ENCODE results near the gene DDX50. TPM values are rescaled to one million over a fixed set of nuclear protein-coding genes. Genes with fewer than 3 reads are reported as not detected.

The DDX50 gene
- total RNA-seq, 1 experiment from 2014 or later, result 50.7 TPM

DNA sequence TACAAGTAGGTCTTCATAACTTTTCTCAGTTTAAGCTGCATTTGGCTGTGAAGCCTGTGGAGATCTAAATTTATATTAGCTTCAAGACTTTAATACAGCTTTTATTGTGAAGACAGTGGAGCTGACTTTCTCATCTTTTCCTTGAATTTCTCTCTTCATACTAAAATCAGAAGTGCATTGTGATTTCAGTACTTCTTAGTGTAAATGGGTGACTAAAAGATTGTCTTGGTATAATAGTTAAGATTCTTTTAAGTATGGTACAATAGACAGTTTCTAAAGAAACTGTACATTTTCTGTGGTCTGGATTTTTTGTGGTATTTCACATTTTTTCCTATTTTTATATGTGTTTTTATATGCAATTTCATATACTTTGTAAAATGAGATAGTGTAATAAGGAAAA, 33.9 kb downstream of the DDX50 start:
- H3T11ph ChIP-seq (ENCODE audit: low read length), result no peak overlapping the region
- no peak for TF ChIP-seq CTCF (conservative IDR thresholded peaks at IDR 0.05)
- H3K4me1 ChIP-seq (ENCODE audit: insufficient read depth, low read length), result no peaks in the 10 kb centered on the region
- H2BK12ac ChIP-seq (ENCODE audit: insufficient read length, low read depth, low read length), result no peak overlapping the region
- no peak overlapping the region for H2BK20ac ChIP-seq (ENCODE audit: low read depth, low read length, poor library complexity, severe bottlenecking)
- H3K23me2 ChIP-seq (ENCODE audit: insufficient read length, low read depth, low read length, poor library complexity, severe bottlenecking), result no peaks in the 10 kb centered on the region
- Mint-ChIP-seq H3K27ac (no peak overlapping the region), H3K4me1 (no peaks in the 10 kb centered on the region), H3K27me3 (ENCODE audit: low read depth) (no peaks in the 10 kb centered on the region), H3K9me3 (no peaks in the 10 kb centered on the region), H3K4me3 (no peak overlapping the region), H3K36me3 (ENCODE audit: insufficient read depth in 1 of 3, low read depth in 3 of 3) (peaks cover 20 to 61% (median 49%) of the 10 kb centered on the region in 3 experiments; a peak in 6 of 7 replicates)
- H3K27me3 ChIP-seq (ENCODE audit: insufficient read depth, low read length), result no peaks in the 10 kb centered on the region
- H3K14ac ChIP-seq (ENCODE audit: insufficient read depth, low read length), result no peak overlapping the region
- no peak overlapping the region for H3K9ac ChIP-seq (ENCODE audit: extremely low read depth, insufficient read length, low read length)
- no peak overlapping the region for H4K8ac ChIP-seq (replicated peaks; ENCODE audit: insufficient read length, low read depth, low read length)
- no peak for DNase-seq
- no peak overlapping the region for H2AK5ac ChIP-seq (ENCODE audit: insufficient read length, low read length)
- H4K20me1 ChIP-seq (ENCODE audit: control insufficient read depth, insufficient read depth, insufficient read length), result no peaks in the 10 kb centered on the region
- H4K5ac ChIP-seq (ENCODE audit: insufficient read length, low read depth, low read length), result no peak overlapping the region
- no peak overlapping the region for H3K23ac ChIP-seq (ENCODE audit: insufficient read length, low read depth, low read length)
- H3K56ac ChIP-seq (ENCODE audit: insufficient read length, low read depth, low read length), result no peak overlapping the region
- no peak overlapping the region for H2BK15ac ChIP-seq (ENCODE audit: low read depth, low read length)
- H2AFZ ChIP-seq (ENCODE audit: low read length), result no peak overlapping the region
- no peaks in the 10 kb centered on the region for H3K79me1 ChIP-seq (ENCODE audit: insufficient read depth, low read depth, low read length, poor library complexity, severe bottlenecking)
- H2BK5ac ChIP-seq (ENCODE audit: insufficient read length, low read length), result no peak overlapping the region
- no peak overlapping the region for H3K18ac ChIP-seq (ENCODE audit: insufficient read length, low read depth, low read length)
- no peak overlapping the region for H3K27ac ChIP-seq (ENCODE audit: insufficient read length, low read depth, low read length)
- no peak overlapping the region for H4K91ac ChIP-seq (ENCODE audit: insufficient read length, low read depth, low read length)
- H3K9me3 ChIP-seq (ENCODE audit: control insufficient read depth, low read depth, low read length), result no peaks in the 10 kb centered on the region
- H3K4me2 ChIP-seq (ENCODE audit: insufficient read depth, insufficient read length, low read length), result no peak overlapping the region
- no peak overlapping the region for H2BK120ac ChIP-seq (ENCODE audit: low read depth, low read length, poor library complexity, severe bottlenecking)
- no peaks in the 10 kb centered on the region for H3K79me2 ChIP-seq (ENCODE audit: insufficient read depth, low read length)
- H3K4ac ChIP-seq (ENCODE audit: low read depth, low read length), result no peak overlapping the region

Data from H9 (cell line).